Neuronal stem cell (in vitro differentiated cells): ENCODE data around the gene HDAC7.

Experiments
- DNase-seq: peaks from one replicate; pipeline ENCODE4 v3.0.0-alpha.2; 2013; ENCODE audit warnings: low spot score
- H2AFZ ChIP-seq: one replicate; pipeline ENCODE4 v1.6.1; 2013; ENCODE audit warnings: mild to moderate bottlenecking, low read length, inconsistent platforms
- H2AK5ac ChIP-seq: 2 replicates; pipeline ENCODE4 v1.6.1; 2013; ENCODE audit warnings: low read depth, mild to moderate bottlenecking, inconsistent platforms, low read length, moderate library complexity, mixed read lengths
- H2BK120ac ChIP-seq: 2 replicates; pipeline ENCODE4 v1.6.1; 2013; ENCODE audit warnings: low read depth, mild to moderate bottlenecking, inconsistent platforms, low read length, moderate library complexity, mixed read lengths
- H2BK12ac ChIP-seq: one replicate; pipeline ENCODE4 v1.6.1; 2013; ENCODE audit warnings: low read length, inconsistent platforms
- H2BK15ac ChIP-seq: 2 replicates; pipeline ENCODE4 v1.6.1; 2013; ENCODE audit warnings: mild to moderate bottlenecking, low read length, inconsistent platforms, mixed read lengths
- H2BK5ac ChIP-seq: one replicate; pipeline ENCODE4 v1.6.1; 2013; ENCODE audit warnings: inconsistent platforms, mild to moderate bottlenecking, low read length, moderate library complexity
- H3K14ac ChIP-seq: one replicate; pipeline ENCODE4 v1.6.1; 2013; ENCODE audit warnings: low read length, inconsistent platforms
- H3K18ac ChIP-seq: 2 replicates; pipeline ENCODE4 v1.6.1; 2013; ENCODE audit warnings: low read length, inconsistent platforms
- H3K23ac ChIP-seq: 2 replicates; pipeline ENCODE4 v1.6.1; 2013; ENCODE audit warnings: low read depth, mild to moderate bottlenecking, mixed read lengths, low read length, inconsistent platforms; ENCODE audit not compliant: poor library complexity
- H3K27ac ChIP-seq: replicated peaks from 3 replicates; pipeline ENCODE4 v1.5.1; 2013; ENCODE audit warnings: low read length, inconsistent platforms
- H3K27me3 ChIP-seq, 3 experiments: 2 replicates each; pipeline ENCODE4 v1.6.1; 2013; ENCODE audit warnings: low read length in 3 of 3, mild to moderate bottlenecking in 2 of 3, inconsistent platforms in 1 of 3, low read depth in 1 of 3, mixed read lengths in 1 of 3, moderate library complexity in 1 of 3; ENCODE audit not compliant: control insufficient read depth in 3 of 3, insufficient read depth in 3 of 3
- H3K36me3 ChIP-seq, 2 donors: replicated peaks in 1 of 2; 2 replicates each; pipeline ENCODE4 v1.6.1; 2013; ENCODE audit warnings: low read length in 2 of 2; ENCODE audit not compliant: control insufficient read depth in 2 of 2, insufficient read depth in 2 of 2
- H3K4ac ChIP-seq: 2 replicates; pipeline ENCODE4 v1.6.1; 2013; ENCODE audit warnings: inconsistent platforms, mild to moderate bottlenecking, low read length, moderate library complexity
- H3K4me1 ChIP-seq, 2 donors: 1 replicate in 1 of 2; 2 replicates in 1 of 2; pipeline ENCODE4 v1.6.1; 2013; ENCODE audit warnings: low read length in 2 of 2, low read depth in 1 of 2; ENCODE audit not compliant: control insufficient read depth in 2 of 2, insufficient read depth in 1 of 2
- H3K4me2 ChIP-seq: one replicate; pipeline ENCODE4 v1.6.1; 2013; ENCODE audit warnings: mild to moderate bottlenecking, low read length, inconsistent platforms; ENCODE audit not compliant: insufficient read depth, poor library complexity, severe bottlenecking
- H3K4me3 ChIP-seq, 2 donors: 2 replicates each; pipeline ENCODE4 v1.5.1; 2013; ENCODE audit warnings: low read length in 2 of 2, mild to moderate bottlenecking in 2 of 2, inconsistent platforms in 1 of 2, moderate library complexity in 1 of 2
- H3K79me1 ChIP-seq: one replicate; pipeline ENCODE4 v1.6.1; 2013; ENCODE audit warnings: low read depth, mild to moderate bottlenecking, inconsistent platforms, low read length, moderate library complexity
- H3K9ac ChIP-seq: one replicate; pipeline ENCODE4 v1.6.1; 2013; ENCODE audit warnings: mild to moderate bottlenecking, low read depth, low read length, inconsistent platforms; ENCODE audit not compliant: poor library complexity
- H3K9me3 ChIP-seq, 2 donors: replicated peaks in 1 of 2; 2 replicates each; pipeline versions ENCODE3 to v1.6.1; 2013; ENCODE audit warnings: low read length in 2 of 2, mild to moderate bottlenecking in 2 of 2, inconsistent platforms in 1 of 2, low read depth in 1 of 2, mixed read lengths in 1 of 2, moderate library complexity in 1 of 2; ENCODE audit not compliant: control insufficient read depth in 2 of 2, insufficient read depth in 1 of 2
- H4K8ac ChIP-seq: one replicate; pipeline ENCODE4 v1.6.1; 2013; ENCODE audit warnings: low read depth, mild to moderate bottlenecking, inconsistent platforms, low read length, moderate library complexity
- H4K91ac ChIP-seq: one replicate; pipeline ENCODE4 v1.6.1; 2013; ENCODE audit warnings: low read length, low read depth, mild to moderate bottlenecking, inconsistent platforms; ENCODE audit not compliant: poor library complexity
- WGBS, 2 donors: extraction: QIAGEN DNeasy Blood & Tissue Kit; methylation state at CpG; one replicate each; pipeline ENCODE4 v1.1.7; 2013; ENCODE audit warnings: missing lambda C conversion rate in 2 of 2, mixed read lengths in 1 of 2; ENCODE audit not compliant: insufficient read length in 2 of 2, insufficient replicate concordance in 1 of 2; ENCODE audit errors: extremely low coverage in 2 of 2; 5-methylcytosine and 5-hydroxymethylcytosine counted together

HDAC7 gene

GRCh38 chr12:47864646-47865235, 45.0 kb upstream of the HDAC7 start:
- no peak overlapping the region for H3K9ac ChIP-seq
- H4K8ac ChIP-seq = no peak overlapping the region
- H3K14ac ChIP-seq = peak overlapping the region; percentile 90
- H3K4me3 ChIP-seq = no peak overlapping the region
- H4K91ac ChIP-seq = no peak overlapping the region
- H2BK120ac ChIP-seq = no peak overlapping the region
- WGBS, 2 donors = no CpG with 5 or more reads among the region's 14 CpGs
- peak overlapping the region; percentile 8 for H2BK5ac ChIP-seq
- no peaks in the 10 kb centered on the region for H3K36me3 ChIP-seq
- peak overlapping the region; percentile 63 for H2BK15ac ChIP-seq
- no peaks in the 10 kb centered on the region for H3K4me1 ChIP-seq
- no peak overlapping the region for H3K27ac ChIP-seq
- H3K4me2 ChIP-seq = no peak overlapping the region
- peak overlapping the region; percentile 19 for H3K18ac ChIP-seq
- no peak for DNase-seq
- peak overlapping the region; percentile 77 for H3K23ac ChIP-seq
- no peaks in the 10 kb centered on the region for H3K79me1 ChIP-seq
- H2BK12ac ChIP-seq = no peak overlapping the region
- no peak overlapping the region for H3K4ac ChIP-seq
- H2AFZ ChIP-seq = no peak overlapping the region
- peaks cover 0 to 4% (median 0%) of the 10 kb centered on the region in 3 experiments for H3K27me3 ChIP-seq
- H2AK5ac ChIP-seq = no peak overlapping the region
- peaks cover 0 to 3% of the 10 kb centered on the region in 2 donors for H3K9me3 ChIP-seq

GRCh38 chr12:47863985-47864384, 44.3 kb upstream of the HDAC7 start:
- Histone ChIP-seq H2BK120ac (no peak overlapping the region), H2BK5ac (no peak overlapping the region), H4K91ac (no peak overlapping the region), H3K27ac (no peak overlapping the region), H3K14ac (no peak overlapping the region), H2AK5ac (no peak overlapping the region), H3K79me1 (no peaks in the 10 kb centered on the region), H3K9me3 (peaks cover 0 to 3% of the 10 kb centered on the region in 2 donors), H3K4me1 (no peaks in the 10 kb centered on the region), H4K8ac (no peak overlapping the region), H3K27me3 (peaks cover 0 to 9% (median 0%) of the 10 kb centered on the region in 3 experiments), H3K4me2 (no peak overlapping the region), H3K4ac (no peak overlapping the region), H3K23ac (no peak overlapping the region), H3K18ac (no peak overlapping the region), H2BK15ac (no peak overlapping the region), H2AFZ (no peak overlapping the region), H3K36me3 (no peaks in the 10 kb centered on the region), H3K9ac (no peak overlapping the region), H2BK12ac (no peak overlapping the region), H3K4me3 (no peak overlapping the region)
- DNase-seq = no peak
- WGBS, 2 donors = no CpG with 5 or more reads among the region's 6 CpGs

GRCh38 chr12:47863467-47863866, 43.8 kb upstream of the HDAC7 start:
- H3K27ac ChIP-seq = no peak overlapping the region
- no peak overlapping the region for H3K4me3 ChIP-seq
- peaks cover 0 to 3% of the 10 kb centered on the region in 2 donors for H3K9me3 ChIP-seq
- no peak overlapping the region for H3K23ac ChIP-seq
- no CpG with 5 or more reads among the region's 7 CpGs for WGBS, 2 donors
- peaks cover 0 to 14% (median 0%) of the 10 kb centered on the region in 3 experiments for H3K27me3 ChIP-seq
- H2AFZ ChIP-seq = no peak overlapping the region
- no peak overlapping the region for H3K9ac ChIP-seq
- H3K36me3 ChIP-seq = no peaks in the 10 kb centered on the region
- no peak overlapping the region for H4K91ac ChIP-seq
- H2BK5ac ChIP-seq = no peak overlapping the region
- H3K4me1 ChIP-seq = no peaks in the 10 kb centered on the region
- no peaks in the 10 kb centered on the region for H3K79me1 ChIP-seq
- no peak for DNase-seq
- peak overlapping the region; percentile 90 for H2AK5ac ChIP-seq
- no peak overlapping the region for H2BK120ac ChIP-seq
- no peak overlapping the region for H2BK12ac ChIP-seq
- H2BK15ac ChIP-seq = no peak overlapping the region
- no peak overlapping the region for H3K4ac ChIP-seq
- no peak overlapping the region for H4K8ac ChIP-seq
- no peak overlapping the region for H3K18ac ChIP-seq
- H3K14ac ChIP-seq = no peak overlapping the region
- H3K4me2 ChIP-seq = no peak overlapping the region

- Histone ChIP-seq H2AK5ac (peak overlapping the region; percentile 90), H3K9ac (no peak overlapping the region), H2BK15ac (no peak overlapping the region), H3K23ac (no peak overlapping the region), H2AFZ (no peak overlapping the region), H3K36me3 (no peaks in the 10 kb centered on the region), H3K4me3 (no peak overlapping the region), H3K79me1 (no peaks in the 10 kb centered on the region), H3K27ac (no peak overlapping the region), H3K4me2 (no peak overlapping the region), H3K18ac (no peak overlapping the region), H2BK5ac (no peak overlapping the region), H3K4ac (no peak overlapping the region), H3K9me3 (peaks cover 0 to 3% of the 10 kb centered on the region in 2 donors), H3K14ac (no peak overlapping the region), H4K8ac (no peak overlapping the region), H4K91ac (no peak overlapping the region), H2BK12ac (no peak overlapping the region), H3K27me3 (peaks cover 0 to 15% (median 0%) of the 10 kb centered on the region in 3 experiments), H3K4me1 (no peaks in the 10 kb centered on the region), H2BK120ac (no peak overlapping the region)
- WGBS, 2 donors = no CpG with 5 or more reads among the region's 7 CpGs
- no peak for DNase-seq
Measured at GRCh38 chr12:47862881-47863280, 43.2 kb upstream of the HDAC7 start.
